ENCODE data around the gene GAREM1.

GAREM1 gene

DNA sequence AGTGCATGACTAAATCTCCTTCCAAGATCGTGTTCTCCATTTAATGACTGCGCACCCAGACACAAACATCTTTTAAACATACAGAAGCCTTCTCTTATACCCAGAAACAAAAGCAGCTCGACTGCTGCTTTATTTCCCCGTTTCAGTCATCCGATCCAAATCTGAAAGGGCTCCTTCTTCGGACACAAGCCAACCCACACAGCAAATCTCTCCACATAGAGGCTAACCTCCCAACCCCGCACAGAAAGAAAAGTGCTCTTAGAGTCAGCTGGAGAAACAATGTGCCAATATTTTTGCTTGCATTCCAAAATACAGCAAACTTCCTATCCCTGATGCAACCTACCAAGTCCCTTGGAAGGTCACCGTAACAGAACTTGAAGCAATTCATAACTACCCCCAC lies 29.1 kb downstream of the GAREM1 start:
- no peaks in the 10 kb centered on the region for H3K27me3 ChIP-seq (ENCODE audit: insufficient read depth, low read length)
- H3K27ac ChIP-seq (ENCODE audit: low read depth, low read length), result no peak overlapping the region
- H3K4me3 ChIP-seq (ENCODE audit: low read depth, low read length), result peak overlapping the region; percentile 62
- H3K4me1 ChIP-seq (ENCODE audit: control insufficient read depth, insufficient read depth, low read length, unreplicated experiment), result peaks cover 7% of the 10 kb centered on the region
- peak overlapping the region; percentile 55 for H2AFZ ChIP-seq (ENCODE audit: low read length, unreplicated experiment)
- no peaks in the 10 kb centered on the region for H3K36me3 ChIP-seq (ENCODE audit: insufficient read depth, low read length)
- peaks cover 23% of the 10 kb centered on the region for H3K79me2 ChIP-seq (ENCODE audit: control insufficient read depth, insufficient read depth, low read length, unreplicated experiment)

GRCh38 chr18:32440518-32440917 lies 30.2 kb downstream of the GAREM1 start:
- Histone ChIP-seq H3K27ac (ENCODE audit: low read depth, low read length) (no peak overlapping the region), H3K79me2 (ENCODE audit: control insufficient read depth, insufficient read depth, low read length, unreplicated experiment) (peaks cover 23% of the 10 kb centered on the region), H3K4me1 (ENCODE audit: control insufficient read depth, insufficient read depth, low read length, unreplicated experiment) (peaks cover 7% of the 10 kb centered on the region), H3K4me3 (ENCODE audit: low read depth, low read length) (no peak overlapping the region), H2AFZ (ENCODE audit: low read length, unreplicated experiment) (no peak overlapping the region), H3K36me3 (ENCODE audit: insufficient read depth, low read length) (no peaks in the 10 kb centered on the region), H3K27me3 (ENCODE audit: insufficient read depth, low read length) (no peaks in the 10 kb centered on the region)

DNA sequence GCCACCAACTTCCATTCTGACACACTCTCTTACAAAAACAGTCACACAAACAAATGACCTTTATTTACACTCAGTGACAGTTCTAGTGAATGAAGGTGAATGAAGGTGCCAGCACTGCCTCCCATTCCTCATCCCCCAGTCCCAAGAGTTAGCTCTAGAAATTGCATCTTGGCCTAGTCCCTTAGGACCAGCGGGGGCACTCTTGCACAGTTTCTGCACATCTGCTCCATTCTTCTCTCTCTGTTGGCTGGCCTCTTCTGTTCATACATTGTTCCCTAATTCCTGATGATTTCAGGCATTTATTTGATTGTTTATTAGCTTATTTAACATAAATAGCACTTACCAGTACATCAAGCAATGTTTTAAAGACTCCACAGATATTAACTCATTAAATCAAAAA lies 30.9 kb downstream of the GAREM1 start:
- Histone ChIP-seq H3K4me3 (ENCODE audit: low read depth, low read length) (no peak overlapping the region), H3K27me3 (ENCODE audit: insufficient read depth, low read length) (no peaks in the 10 kb centered on the region), H2AFZ (ENCODE audit: low read length, unreplicated experiment) (no peak overlapping the region), H3K4me1 (ENCODE audit: control insufficient read depth, insufficient read depth, low read length, unreplicated experiment) (peaks cover 7% of the 10 kb centered on the region), H3K79me2 (ENCODE audit: control insufficient read depth, insufficient read depth, low read length, unreplicated experiment) (peaks cover 23% of the 10 kb centered on the region), H3K36me3 (ENCODE audit: insufficient read depth, low read length) (no peaks in the 10 kb centered on the region), H3K27ac (ENCODE audit: low read depth, low read length) (no peak overlapping the region)

GRCh38 chr18:32439241-32439640 lies 31.4 kb downstream of the GAREM1 start:
- Histone ChIP-seq H3K4me3 (ENCODE audit: low read depth, low read length) (no peak overlapping the region), H2AFZ (ENCODE audit: low read length, unreplicated experiment) (no peak overlapping the region), H3K79me2 (ENCODE audit: control insufficient read depth, insufficient read depth, low read length, unreplicated experiment) (peaks cover 23% of the 10 kb centered on the region), H3K4me1 (ENCODE audit: control insufficient read depth, insufficient read depth, low read length, unreplicated experiment) (peaks cover 7% of the 10 kb centered on the region), H3K27ac (ENCODE audit: low read depth, low read length) (no peak overlapping the region), H3K36me3 (ENCODE audit: insufficient read depth, low read length) (no peaks in the 10 kb centered on the region), H3K27me3 (ENCODE audit: insufficient read depth, low read length) (no peaks in the 10 kb centered on the region)

GRCh38 chr18:32438173-32438572 lies 32.5 kb downstream of the GAREM1 start:
- no peaks in the 10 kb centered on the region for H3K27me3 ChIP-seq (ENCODE audit: insufficient read depth, low read length)
- H3K36me3 ChIP-seq (ENCODE audit: insufficient read depth, low read length), result no peaks in the 10 kb centered on the region
- peaks cover 7% of the 10 kb centered on the region for H3K4me1 ChIP-seq (ENCODE audit: control insufficient read depth, insufficient read depth, low read length, unreplicated experiment)
- H3K27ac ChIP-seq (ENCODE audit: low read depth, low read length), result no peak overlapping the region
- no peak overlapping the region for H3K4me3 ChIP-seq (ENCODE audit: low read depth, low read length)
- H3K79me2 ChIP-seq (ENCODE audit: control insufficient read depth, insufficient read depth, low read length, unreplicated experiment), result peaks cover 18% of the 10 kb centered on the region
- no peak overlapping the region for H2AFZ ChIP-seq (ENCODE audit: low read length, unreplicated experiment)

DNA sequence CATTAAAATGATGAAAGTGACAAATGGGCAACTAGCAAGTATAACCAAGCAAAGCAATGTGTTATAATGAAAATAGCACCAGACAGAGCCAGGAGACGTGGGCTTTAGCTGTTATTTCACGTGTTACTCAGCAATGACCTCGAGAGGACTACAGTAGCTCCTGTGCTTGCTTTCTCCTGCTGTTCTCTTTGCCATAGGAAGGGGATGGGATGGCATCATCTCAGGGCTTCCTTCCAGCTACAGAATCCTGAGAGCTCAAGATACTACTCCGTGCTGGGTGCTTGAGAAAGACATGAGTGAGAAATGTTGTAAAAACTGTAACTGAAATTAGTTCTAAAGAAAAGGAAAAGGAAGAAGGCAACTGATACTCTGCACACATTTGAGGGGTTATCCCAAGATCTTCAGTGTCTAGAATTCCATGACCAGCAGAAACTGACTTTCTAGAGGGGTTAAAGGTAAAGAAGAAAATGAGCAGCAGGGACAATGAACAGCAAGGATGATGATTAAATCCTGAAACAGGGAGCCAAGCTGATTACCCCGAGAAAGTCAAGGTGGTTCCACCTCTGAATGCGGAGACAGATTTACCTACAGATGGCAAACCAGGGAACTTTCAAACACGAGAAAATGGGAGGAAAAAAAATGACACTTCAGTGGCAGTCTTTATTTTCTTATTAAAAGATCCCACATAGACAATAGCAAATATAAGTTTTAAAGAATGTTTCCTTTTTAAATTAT lies 33.4 kb downstream of the GAREM1 start:
- Histone ChIP-seq H3K36me3 (ENCODE audit: insufficient read depth, low read length) (no peaks in the 10 kb centered on the region), H3K4me3 (ENCODE audit: low read depth, low read length) (no peak overlapping the region), H3K4me1 (ENCODE audit: control insufficient read depth, insufficient read depth, low read length, unreplicated experiment) (peaks cover 7% of the 10 kb centered on the region), H3K27me3 (ENCODE audit: insufficient read depth, low read length) (no peaks in the 10 kb centered on the region), H3K79me2 (ENCODE audit: control insufficient read depth, insufficient read depth, low read length, unreplicated experiment) (peaks cover 20% of the 10 kb centered on the region), H2AFZ (ENCODE audit: low read length, unreplicated experiment) (no peak overlapping the region), H3K27ac (ENCODE audit: low read depth, low read length) (no peak overlapping the region)

- no peak overlapping the region for H3K4me3 ChIP-seq (ENCODE audit: low read depth, low read length)
- no peaks in the 10 kb centered on the region for H3K36me3 ChIP-seq (ENCODE audit: insufficient read depth, low read length)
- no peak overlapping the region for H2AFZ ChIP-seq (ENCODE audit: low read length, unreplicated experiment)
- H3K27me3 ChIP-seq (ENCODE audit: insufficient read depth, low read length), result no peaks in the 10 kb centered on the region
- H3K4me1 ChIP-seq (ENCODE audit: control insufficient read depth, insufficient read depth, low read length, unreplicated experiment), result no peaks in the 10 kb centered on the region
- no peak overlapping the region for H3K27ac ChIP-seq (ENCODE audit: low read depth, low read length)
- peaks cover 14% of the 10 kb centered on the region for H3K79me2 ChIP-seq (ENCODE audit: control insufficient read depth, insufficient read depth, low read length, unreplicated experiment)
Observed at GRCh38 chr18:32435631-32436500, 34.8 kb downstream of the GAREM1 start.

GRCh38 chr18:32431753-32432152 lies 38.9 kb downstream of the GAREM1 start:
- Histone ChIP-seq H3K4me1 (ENCODE audit: control insufficient read depth, insufficient read depth, low read length, unreplicated experiment) (peaks cover 17% of the 10 kb centered on the region), H3K27ac (ENCODE audit: low read depth, low read length) (no peak overlapping the region), H2AFZ (ENCODE audit: low read length, unreplicated experiment) (no peak overlapping the region), H3K4me3 (ENCODE audit: low read depth, low read length) (no peak overlapping the region), H3K27me3 (ENCODE audit: insufficient read depth, low read length) (no peaks in the 10 kb centered on the region), H3K79me2 (ENCODE audit: control insufficient read depth, insufficient read depth, low read length, unreplicated experiment) (peaks cover 27% of the 10 kb centered on the region), H3K36me3 (ENCODE audit: insufficient read depth, low read length) (no peaks in the 10 kb centered on the region)

DNA sequence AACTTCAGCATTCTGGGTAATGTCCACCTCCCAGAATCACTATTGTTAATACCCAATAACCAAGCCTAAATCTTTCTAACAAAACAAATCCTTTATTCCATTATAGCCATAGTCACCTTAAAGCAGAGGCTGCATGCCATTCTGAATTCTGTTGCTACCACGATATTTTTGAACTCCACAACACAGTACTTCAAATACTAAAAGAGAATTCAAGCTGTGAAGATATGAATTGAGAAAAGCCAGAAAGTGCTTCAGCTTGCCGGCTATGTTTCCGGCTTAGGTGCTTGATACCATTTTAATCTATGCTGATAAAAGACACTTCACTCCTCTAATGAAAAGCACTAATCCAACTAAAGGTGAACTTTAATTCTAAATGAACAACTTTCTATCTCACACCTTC lies 41.3 kb downstream of the GAREM1 start:
- Histone ChIP-seq H3K4me3 (ENCODE audit: low read depth, low read length) (no peak overlapping the region), H3K79me2 (ENCODE audit: control insufficient read depth, insufficient read depth, low read length, unreplicated experiment) (peaks cover 34% of the 10 kb centered on the region), H3K27me3 (ENCODE audit: insufficient read depth, low read length) (no peaks in the 10 kb centered on the region), H3K4me1 (ENCODE audit: control insufficient read depth, insufficient read depth, low read length, unreplicated experiment) (peaks cover 37% of the 10 kb centered on the region), H3K36me3 (ENCODE audit: insufficient read depth, low read length) (no peaks in the 10 kb centered on the region), H3K27ac (ENCODE audit: low read depth, low read length) (no peak overlapping the region), H2AFZ (ENCODE audit: low read length, unreplicated experiment) (no peak overlapping the region)

- Histone ChIP-seq H2AFZ (ENCODE audit: low read length, unreplicated experiment) (peak overlapping the region; percentile 28), H3K4me1 (ENCODE audit: control insufficient read depth, insufficient read depth, low read length, unreplicated experiment) (peaks cover 37% of the 10 kb centered on the region), H3K27ac (ENCODE audit: low read depth, low read length) (peak overlapping the region; percentile 43), H3K4me3 (ENCODE audit: low read depth, low read length) (peak overlapping the region; percentile 20; the same call in 1 of the 2 replicates), H3K36me3 (ENCODE audit: insufficient read depth, low read length) (no peaks in the 10 kb centered on the region), H3K79me2 (ENCODE audit: control insufficient read depth, insufficient read depth, low read length, unreplicated experiment) (peaks cover 30% of the 10 kb centered on the region), H3K27me3 (ENCODE audit: insufficient read depth, low read length) (no peaks in the 10 kb centered on the region)
Observed at GRCh38 chr18:32427084-32427900, 43.4 kb downstream of the GAREM1 start.
